Fibroblast of skin of left quadriceps (primary cell): ENCODE results near the gene TNFSF12.

Experiments used
- DNase-seq, 2 experiments: peaks; one replicate each; pipeline ENCODE4 v3.0.0-alpha.2; 2013; ENCODE audit warnings: low read depth in 2 of 2

TNFSF12 gene

GRCh38 chr17:7548585-7549400, at the start of gene TNFSF12:
Gene TNFSF12, plus strand, starts transcription at chr17:7549058. Its CDS starts 96 bp downstream, at chr17:7549154.
- no peak for DNase-seq

GRCh38 chr17:7499161-7499560, 49.7 kb upstream of the TNFSF12 start:
- DNase-seq, result no peak

- DNase-seq, result no peak
These were observed 47.1 kb upstream of the TNFSF12 start for GRCh38 chr17:7501729-7502128.

- DNase-seq, result no peak
These were observed 46.5 kb upstream of the TNFSF12 start for GRCh38 chr17:7502171-7502847.

GRCh38 chr17:7502987-7503386, 45.9 kb upstream of the TNFSF12 start:
- DNase-seq, result no peak

- no peak for DNase-seq
These were observed 45.3 kb upstream of the TNFSF12 start for GRCh38 chr17:7503521-7503920.

GRCh38 chr17:7508145-7508544, 40.7 kb upstream of the TNFSF12 start:
- DNase-seq, result no peak

- DNase-seq, result no peak
These were observed 40.0 kb upstream of the TNFSF12 start for GRCh38 chr17:7508846-7509245.

- DNase-seq, result no peak
These were observed 38.9 kb upstream of the TNFSF12 start for GRCh38 chr17:7509937-7510336.

- no peak for DNase-seq
These were observed 37.8 kb upstream of the TNFSF12 start for GRCh38 chr17:7511108-7511507.

- no peak for DNase-seq
These were observed 36.8 kb upstream of the TNFSF12 start for GRCh38 chr17:7512105-7512504.

GRCh38 chr17:7512824-7513540, 35.9 kb upstream of the TNFSF12 start:
- no peak for DNase-seq

GRCh38 chr17:7513850-7514419, 34.9 kb upstream of the TNFSF12 start:
- DNase-seq, result no peak

GRCh38 chr17:7515911-7516610, 32.8 kb upstream of the TNFSF12 start:
- DNase-seq, result no peak

- DNase-seq, result no peak
These were observed 25.8 kb upstream of the TNFSF12 start for GRCh38 chr17:7523033-7523432.

GRCh38 chr17:7528842-7529241, 20.0 kb upstream of the TNFSF12 start:
- no peak for DNase-seq

GRCh38 chr17:7530023-7530900, 18.6 kb upstream of the TNFSF12 start:
- no peak for DNase-seq

- no peak for DNase-seq
These were observed 10.8 kb upstream of the TNFSF12 start for GRCh38 chr17:7538050-7538449.

GRCh38 chr17:7538891-7539545, 9.8 kb upstream of the TNFSF12 start:
- DNase-seq, result no peak

- no peak for DNase-seq
These were observed 7.7 kb upstream of the TNFSF12 start for GRCh38 chr17:7541074-7541621.
